GM12878 (cell line): ENCODE measurements around the gene GTPBP4.

Experiments
- CTCF ChIP-seq, 3 experiments: IDR thresholded peaks in 2 of 3; conservative IDR thresholded peaks in 1 of 3; 2 replicates each; pipeline ENCODE4 v1.5.1; 2011; ENCODE audit warnings: low read depth in 3 of 3, low read length in 3 of 3, mild to moderate bottlenecking in 3 of 3, control low read depth in 2 of 3, moderate library complexity in 2 of 3, inconsistent platforms in 1 of 3, mixed read lengths in 1 of 3; ENCODE audit not compliant: control insufficient read depth in 2 of 3, insufficient read depth in 1 of 3; ENCODE audit errors: extremely low read depth in 1 of 3
- NBN ChIP-seq: fragments of 450-650 bp; IDR thresholded peaks from 2 replicates; pipeline ENCODE4 v1.6.1; 2016
- NFYA ChIP-seq: IDR thresholded peaks from 2 replicates; pipeline ENCODE4 v1.6.1; 2011; ENCODE audit warnings: low read depth, mild to moderate bottlenecking, low read length, improper control_type of control experiment, borderline replicate concordance
- POLR2A ChIP-seq: IDR thresholded peaks from 2 replicates; pipeline ENCODE4 v1.6.1; 2011; ENCODE audit warnings: low read depth, mild to moderate bottlenecking, low read length
- SPI1 ChIP-seq: IDR thresholded peaks from 2 replicates; pipeline ENCODE4 v1.6.1; 2011; ENCODE audit warnings: low read depth, mild to moderate bottlenecking, low read length, moderate library complexity, borderline replicate concordance; ENCODE audit not compliant: insufficient read depth

DNA sequence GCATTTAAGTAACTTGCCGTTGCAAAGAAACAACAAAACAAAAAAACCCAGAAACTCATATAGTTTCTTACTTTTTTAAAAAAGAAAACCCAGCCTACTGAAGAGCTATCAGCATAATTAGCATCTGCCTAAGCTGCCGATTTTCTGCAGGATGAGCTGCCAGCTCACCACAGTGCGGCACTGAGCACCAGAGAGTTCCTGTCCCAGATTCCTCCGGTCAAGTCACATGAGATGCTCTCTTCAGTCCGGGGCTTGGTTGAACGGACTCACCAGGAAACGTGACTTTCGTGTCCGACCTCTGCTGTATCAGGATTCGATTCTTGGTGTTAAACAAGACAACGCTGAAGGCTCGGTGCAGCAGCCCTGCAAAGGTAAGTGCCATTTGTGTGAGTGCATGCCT is 34.2 kb downstream of the GTPBP4 start:
- no peak for TF ChIP-seq POLR2A
- TF ChIP-seq CTCF (IDR thresholded peaks at IDR 0.05 in 2 of 3, conservative IDR thresholded peaks at IDR 0.05 in 1 of 3; ENCODE audit: control insufficient read depth in 2 of 3, extremely low read depth in 1 of 3, insufficient read depth in 1 of 3, low read depth in 3 of 3, low read length in 3 of 3) = no peak
- no peak for TF ChIP-seq NFYA
- no peak for TF ChIP-seq NBN
- no peak for TF ChIP-seq SPI1
